Stimulated activated naive CD8-positive, alpha-beta T cell treated with anti-CD3 and anti-CD28 coated beads, Interleukin-15, Interleukin-2, amounts not matched to agents 100 U/mL and 50 U/mL, for 24 hours (primary cell): ENCODE results near the gene AQP10.
"Not testable (repeated sequence)": the region's sequence is repeated elsewhere in the genome, so short reads cannot be mapped to it uniquely, and the experiment has no call there.

ENCODE experiments used
- ATAC-seq: fragments of 150-1000 bp; cut with Tn5 transposase; one replicate; pipeline ENCODE4 v1.10.0; 2021
- DNase-seq: peaks from one replicate; pipeline ENCODE4 v3.0.0; 2021

AQP10 gene

GRCh38 chr1:154324241-154324640 is 3.3 kb downstream of the AQP10 start:
- ATAC-seq, result no peak
- DNase-seq, result no peak

GRCh38 chr1:154324669-154325582 is 4.0 kb downstream of the AQP10 start, which contains the start of gene ATP8B2:
Gene ATP8B2 (plus strand): TSS chr1:154325525. CDS start chr1:154328142, 2,617 bp downstream.
- DNase-seq (peak; percentile 91), ATAC-seq (peak; percentile 74)

DNA sequence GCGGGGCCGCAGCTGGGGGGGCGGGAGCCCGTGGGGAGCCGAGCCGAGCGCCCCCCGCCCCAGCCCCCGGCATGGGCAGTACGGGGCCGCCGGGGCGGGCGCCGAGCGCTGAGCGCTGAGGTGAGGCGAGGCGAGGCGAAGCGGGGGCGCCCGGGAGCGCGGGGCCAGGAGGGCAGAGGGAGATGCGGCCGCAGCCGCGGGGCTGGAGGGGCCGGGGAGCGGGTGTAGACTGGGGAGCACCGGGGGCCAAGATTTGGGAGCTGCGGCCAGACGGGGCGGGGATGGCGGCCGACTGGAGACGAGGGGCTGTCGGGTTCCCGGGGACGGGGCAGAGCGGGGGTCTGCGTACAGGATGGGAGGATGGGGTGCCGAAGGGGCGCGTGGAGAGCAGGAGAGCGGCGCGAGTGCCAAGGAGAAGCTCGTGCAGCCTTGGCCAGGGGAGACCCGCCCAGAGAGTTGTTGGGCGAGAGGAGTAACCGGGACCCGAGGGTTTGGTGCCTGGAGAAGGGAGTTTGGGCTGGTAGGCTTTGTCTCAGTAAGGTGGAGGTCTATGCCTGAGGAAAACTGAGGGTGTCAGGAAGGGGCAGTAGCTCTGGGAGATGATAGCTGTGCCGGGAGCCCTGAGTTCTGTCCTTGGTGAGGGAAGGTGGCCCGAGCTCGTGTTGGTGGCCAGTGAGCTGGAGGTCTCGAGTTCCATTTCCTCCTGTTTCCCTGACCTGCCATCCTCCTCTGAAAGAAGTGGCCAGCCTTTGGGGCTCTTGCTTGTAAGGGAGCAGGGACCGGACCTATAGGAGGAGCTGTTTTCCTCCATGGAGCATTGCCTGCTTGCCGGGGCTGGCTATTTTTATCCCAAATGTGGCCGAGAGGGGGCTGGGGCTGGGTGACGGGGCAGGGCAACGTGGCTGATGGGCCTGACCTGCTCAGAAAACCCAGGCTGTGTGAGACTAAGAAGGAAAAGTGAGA is 5.0 kb downstream of the AQP10 start:
- ATAC-seq, result peak; percentile 4
- peak; percentile 69 for DNase-seq

DNA sequence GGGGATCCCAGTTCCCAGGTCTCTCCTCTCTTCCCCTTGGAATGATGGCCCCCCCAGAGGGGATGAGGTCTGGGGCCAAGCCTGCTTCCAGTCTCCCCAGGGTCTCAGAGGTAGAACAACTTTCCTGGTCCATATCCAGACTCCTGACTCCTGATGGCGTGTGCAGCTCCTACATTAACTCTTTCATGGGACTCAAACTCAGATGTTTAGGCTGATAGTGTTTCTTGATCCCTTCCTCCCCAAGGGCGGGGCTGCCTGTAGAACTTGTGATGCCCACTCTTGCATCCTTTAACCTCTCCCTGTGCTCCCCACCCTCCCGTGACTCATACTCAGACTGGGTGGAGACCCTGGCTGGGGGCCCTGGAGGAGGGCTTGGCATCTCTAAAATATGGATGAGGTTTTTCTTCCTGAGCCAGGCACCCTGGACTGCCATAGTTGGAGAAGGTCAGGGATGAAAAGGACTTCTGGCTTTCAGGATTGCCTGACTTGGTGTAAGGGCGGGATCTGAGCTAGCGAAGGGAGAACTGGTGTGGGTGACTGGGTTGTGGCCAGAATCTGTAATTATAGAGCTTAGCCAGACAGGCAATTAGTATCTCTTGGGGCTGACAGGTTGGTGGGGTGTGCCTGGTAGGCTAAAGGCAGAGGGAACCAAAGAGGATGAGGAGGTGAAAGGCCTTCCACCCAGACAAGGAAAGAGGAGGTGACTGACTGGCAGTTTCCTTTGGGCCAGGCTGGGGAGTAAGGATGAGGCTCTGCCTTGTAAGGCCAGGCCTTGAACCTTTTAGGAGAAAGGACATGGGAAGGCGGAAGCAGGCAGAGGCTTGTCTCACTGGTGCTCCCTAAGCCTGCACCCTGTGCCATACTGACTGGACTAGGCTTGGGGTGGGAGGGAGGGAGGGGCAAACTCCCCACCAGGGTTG is 5.9 kb downstream of the AQP10 start:
- DNase-seq (peak; percentile 45), ATAC-seq (no peak)

- ATAC-seq (no peak), DNase-seq (no peak)
Observed at GRCh38 chr1:154327466-154328317, 6.8 kb downstream of the AQP10 start.

- DNase-seq (peak; percentile 89), ATAC-seq (peak; percentile 55)
Observed at GRCh38 chr1:154328318-154329151, 7.6 kb downstream of the AQP10 start.

DNA sequence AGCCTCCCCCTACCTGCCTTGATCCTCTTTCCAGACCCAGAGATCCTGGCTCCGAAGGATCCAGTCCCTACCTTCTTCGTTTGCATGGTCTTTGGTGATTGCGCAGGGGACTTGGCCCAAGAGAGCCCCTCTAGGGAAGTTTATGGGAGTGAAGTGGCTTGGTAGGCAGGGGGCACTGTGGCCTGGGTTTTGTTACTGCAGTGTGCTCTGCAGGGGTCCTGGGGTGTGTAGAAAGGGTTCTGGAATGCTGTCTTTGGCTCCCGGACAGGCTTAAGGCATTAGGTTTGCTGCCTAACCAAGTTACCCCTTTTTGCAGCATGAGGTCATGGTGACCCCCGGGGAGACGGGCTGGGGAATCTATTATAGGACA is 8.2 kb downstream of the AQP10 start:
- ATAC-seq (no peak), DNase-seq (no peak)

DNA sequence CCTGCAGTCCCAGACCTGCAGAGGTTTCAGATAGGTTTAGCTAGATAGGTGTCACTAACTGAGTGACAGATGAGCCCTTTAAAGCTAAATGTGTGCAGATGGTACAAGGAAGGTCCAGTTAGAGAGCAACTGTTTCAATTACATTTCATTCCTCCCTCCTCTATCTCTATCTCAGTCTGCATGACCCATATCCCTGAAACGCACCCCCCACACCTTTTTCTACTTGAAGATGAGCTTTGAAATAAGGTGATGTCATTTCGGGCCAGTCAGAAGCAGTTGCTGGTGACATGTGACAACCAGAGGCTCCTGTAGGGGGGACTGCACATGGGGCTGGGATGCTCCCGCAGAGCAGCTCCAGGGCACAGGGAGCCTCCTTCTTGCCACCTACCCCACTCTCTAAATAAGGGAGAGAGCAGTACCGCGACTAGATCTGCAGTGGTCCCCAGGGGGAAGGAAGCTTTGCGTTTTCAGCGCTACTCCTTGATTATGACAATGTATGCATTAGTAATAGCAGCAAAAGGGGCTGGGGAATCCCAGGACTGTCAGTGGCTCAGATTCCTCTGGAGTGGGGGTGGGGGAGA is 8.7 kb downstream of the AQP10 start:
- ATAC-seq, result no peak
- no peak for DNase-seq

DNA sequence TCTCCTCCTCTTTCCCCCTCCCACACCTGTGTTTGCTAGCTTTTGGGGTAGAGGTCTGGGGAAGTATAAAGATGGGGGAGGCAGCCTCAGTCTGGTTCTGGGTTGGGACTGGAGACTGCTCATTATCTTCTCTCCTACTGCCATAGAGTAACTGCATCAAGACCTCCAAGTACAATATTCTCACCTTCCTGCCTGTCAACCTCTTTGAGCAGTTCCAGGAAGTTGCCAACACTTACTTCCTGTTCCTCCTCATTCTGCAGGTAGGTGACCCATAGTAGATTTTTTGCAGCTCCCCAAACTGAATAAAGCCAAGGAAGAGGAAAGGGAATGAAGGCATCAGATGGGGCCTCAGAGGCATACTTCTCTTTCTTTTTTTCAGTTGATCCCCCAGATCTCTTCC is 9.8 kb downstream of the AQP10 start:
- DNase-seq, result no peak

GRCh38 chr1:154334079-154335024 is 13.5 kb downstream of the AQP10 start:
- no peak for DNase-seq
- no peak for ATAC-seq

More for the DNA sequence above, 9.8 kb downstream of the AQP10 start:
- no peak for ATAC-seq

DNA sequence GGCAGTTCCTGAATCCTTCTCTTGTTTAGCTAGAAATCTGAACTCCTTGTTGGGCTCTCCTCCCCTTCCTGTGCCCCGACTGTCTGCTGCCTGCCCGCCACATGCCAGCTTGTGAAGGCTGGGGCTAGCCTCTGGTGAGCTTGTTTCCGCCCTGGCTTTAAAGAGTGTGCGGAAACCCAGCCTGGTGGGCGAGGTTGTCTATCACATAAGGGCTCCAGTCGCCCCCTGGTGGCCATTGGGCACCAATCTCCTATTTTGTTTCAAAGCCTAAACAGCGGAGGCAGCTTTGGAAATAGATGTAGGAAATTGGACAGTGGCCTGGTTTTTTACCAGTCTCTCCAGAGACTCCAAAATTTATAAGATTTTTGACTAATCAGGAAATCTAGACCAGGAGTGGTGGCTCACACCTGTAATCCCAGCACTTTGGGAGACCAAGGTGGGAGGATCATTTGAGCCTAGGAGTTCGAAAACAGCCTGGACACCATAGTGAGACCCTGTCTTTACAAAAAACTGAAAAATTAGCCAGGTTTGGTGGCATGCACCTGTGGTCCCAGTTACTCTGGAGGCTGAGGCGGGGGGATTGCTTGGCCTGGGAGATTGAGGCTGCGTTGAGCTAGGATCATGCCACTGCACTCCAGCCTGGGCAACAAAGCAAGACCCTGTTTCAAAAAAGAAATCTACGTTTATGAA is 14.3 kb downstream of the AQP10 start:
- DNase-seq (peak; percentile 94), ATAC-seq (peak; percentile 97)

DNA sequence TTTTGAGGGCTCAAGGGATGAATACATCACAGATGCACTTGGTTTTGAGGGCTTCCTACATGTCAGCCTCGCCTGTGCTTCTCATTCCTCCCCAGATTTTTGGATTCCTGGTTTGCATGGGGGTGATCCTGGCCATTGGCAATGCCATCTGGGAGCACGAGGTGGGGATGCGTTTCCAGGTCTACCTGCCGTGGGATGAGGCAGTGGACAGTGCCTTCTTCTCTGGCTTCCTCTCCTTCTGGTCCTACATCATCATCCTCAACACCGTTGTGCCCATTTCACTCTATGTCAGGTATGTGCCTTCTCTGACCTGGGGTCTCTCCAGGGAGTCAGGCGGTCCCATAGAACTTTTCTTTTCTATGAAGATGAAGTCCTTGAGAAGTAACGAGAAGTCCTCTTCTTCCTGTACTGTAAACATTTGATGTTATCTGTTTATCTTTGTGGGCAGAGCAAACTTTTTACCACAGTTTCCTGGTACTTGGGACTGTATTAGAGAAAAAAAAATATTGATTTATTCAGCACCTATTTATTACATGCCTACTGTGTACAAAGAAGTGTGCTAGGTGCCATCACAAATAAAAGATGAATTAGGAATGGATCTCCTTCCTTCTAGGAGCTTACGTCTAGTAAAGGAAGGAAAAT is 16.5 kb downstream of the AQP10 start:
- DNase-seq (no peak), ATAC-seq (no peak)

DNA sequence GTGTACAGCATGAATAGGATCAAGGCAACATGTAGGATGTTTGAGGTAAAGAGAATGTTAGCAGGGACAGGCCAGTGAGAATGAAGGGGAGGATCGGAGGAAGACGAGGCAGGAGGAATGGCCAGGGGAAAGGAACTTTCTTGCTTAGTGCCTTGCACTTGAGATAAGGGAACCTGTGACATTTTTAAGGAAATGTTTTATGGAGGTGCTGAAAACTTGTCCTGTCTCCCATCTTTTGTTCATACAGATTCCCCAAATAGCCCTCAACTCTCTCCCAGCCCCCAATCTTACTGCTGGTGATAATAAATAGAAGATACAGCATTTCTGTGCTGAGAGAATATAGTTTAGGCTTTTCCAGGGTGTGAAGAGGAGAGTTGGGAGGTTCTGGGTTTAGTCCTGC is 18.0 kb downstream of the AQP10 start:
- no peak for DNase-seq
- ATAC-seq, result no peak

GRCh38 chr1:154341366-154341765 is 20.5 kb downstream of the AQP10 start:
- ATAC-seq, DNase-seq: not testable (repeated sequence)

DNA sequence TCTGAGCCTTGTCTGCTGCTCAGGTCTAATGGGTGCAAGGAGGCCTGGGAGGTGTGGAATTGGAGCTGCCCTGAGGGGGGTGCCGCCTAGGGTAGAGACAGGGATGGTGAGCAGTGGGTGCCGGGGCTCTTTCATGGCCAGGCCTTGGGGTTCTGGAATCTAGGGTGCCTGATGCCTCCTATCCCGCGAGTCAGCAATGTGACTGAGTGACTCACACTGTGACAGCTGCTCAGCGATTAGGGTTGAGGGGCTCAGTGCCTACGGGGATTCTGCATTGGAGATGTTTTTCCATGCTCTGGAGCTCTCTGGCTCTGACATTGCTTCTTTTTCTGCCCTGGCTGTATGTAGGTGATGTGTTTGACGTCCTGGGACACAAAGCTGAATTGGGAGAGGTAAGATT is 21.2 kb downstream of the AQP10 start:
- ATAC-seq, result no peak
- no peak for DNase-seq

GRCh38 chr1:154342836-154343472 is 22.1 kb downstream of the AQP10 start:
- ATAC-seq (peak; percentile 75), DNase-seq (peak; percentile 76)
